Neural cell (in vitro differentiated cells): Measurements from ENCODE around the gene NUDT1. TPM values are rescaled to one million over a fixed set of nuclear protein-coding genes. Genes with fewer than 3 reads are reported as not detected.

Experiments
- H2AFZ ChIP-seq: fragments of 200-600, 300-800 bp; sonication (generic), shearing (Covaris generic); 2 replicates; pipeline ENCODE4 v1.6.0; 2014; ENCODE audit warnings: low read depth, mild to moderate bottlenecking, antibody characterized with exemption, low read length, moderate library complexity
- H3F3A ChIP-seq: fragments of 200-600 bp; shearing (Covaris generic); 2 replicates; pipeline ENCODE4 v1.6.1; 2016; ENCODE audit warnings: mild to moderate bottlenecking, moderate library complexity, mixed read lengths, antibody characterized with exemption, low read length; ENCODE audit not compliant: insufficient read depth, poor library complexity, severe bottlenecking
- H3K27ac ChIP-seq: fragments of 200-600, 300-800 bp; sonication (generic), shearing (Covaris generic); 2 replicates; pipeline ENCODE4 v1.5.1; 2014; ENCODE audit warnings: mild to moderate bottlenecking, low read length, moderate library complexity
- H3K27me3 ChIP-seq: fragments of 300-800, 200-600 bp; sonication (generic), shearing (Covaris generic); 2 replicates; pipeline ENCODE4 v1.6.0; 2014; ENCODE audit warnings: mild to moderate bottlenecking, low read depth, low read length, moderate library complexity; ENCODE audit not compliant: insufficient read depth
- H3K36me3 ChIP-seq: fragments of 300-800, 200-600 bp; sonication (generic), shearing (Covaris generic); 2 replicates; pipeline ENCODE4 v1.5.1; 2014; ENCODE audit warnings: mild to moderate bottlenecking, antibody characterized with exemption, low read length, moderate library complexity; ENCODE audit not compliant: insufficient read depth
- H3K4me2 ChIP-seq: fragments of 300-800, 200-600 bp; sonication (generic), shearing (Covaris generic); 2 replicates; pipeline ENCODE4 v1.6.0; 2014; ENCODE audit warnings: mild to moderate bottlenecking, low read length
- H3K4me3 ChIP-seq: fragments of 300-800, 200-600 bp; sonication (generic), shearing (Covaris generic); 2 replicates; pipeline ENCODE4 v1.5.1; 2014; ENCODE audit warnings: mild to moderate bottlenecking, low read length, moderate library complexity
- H3K79me2 ChIP-seq: fragments of 200-600 bp; shearing (Covaris generic); replicated peaks from 2 replicates; pipeline ENCODE4 v1.6.0; 2014; ENCODE audit warnings: mild to moderate bottlenecking, low read length, moderate library complexity; ENCODE audit not compliant: insufficient read depth
- H3K9ac ChIP-seq: fragments of 300-800, 200-600 bp; sonication (generic), shearing (Covaris generic); 2 replicates; pipeline ENCODE4 v1.6.1; 2016; ENCODE audit warnings: mild to moderate bottlenecking, low read length, mixed read lengths
- H3K9me2 ChIP-seq: fragments of 200-600 bp; shearing (Covaris generic); 2 replicates; pipeline ENCODE4 v1.6.1; 2016; ENCODE audit warnings: mild to moderate bottlenecking, low read length, mixed read lengths; ENCODE audit not compliant: insufficient read depth
- H3K9me3 ChIP-seq: fragments of 200-600, 300-800 bp; sonication (generic), shearing (Covaris generic); 2 replicates; pipeline ENCODE4 v1.6.1; 2016; ENCODE audit warnings: mild to moderate bottlenecking, mixed run types, low read length, moderate library complexity, mixed read lengths
- H4K20me1 ChIP-seq: fragments of 200-600 bp; shearing (Covaris generic); 2 replicates; pipeline ENCODE4 v1.6.1; 2016; ENCODE audit warnings: mild to moderate bottlenecking, mixed run types; ENCODE audit not compliant: insufficient read depth
- CTCF ChIP-seq: fragments of 450-650 bp; IDR thresholded peaks from 2 replicates; pipeline ENCODE4 v1.5.1; 2014; ENCODE audit warnings: antibody characterized with exemption, mild to moderate bottlenecking, moderate library complexity; ENCODE audit not compliant: poor library complexity, severe bottlenecking
- EP300 ChIP-seq: fragments of 450-650 bp; conservative IDR thresholded peaks from 2 replicates; pipeline ENCODE4 v1.6.1; 2014; ENCODE audit warnings: antibody characterized with exemption, mild to moderate bottlenecking, moderate library complexity; ENCODE audit not compliant: poor library complexity, severe bottlenecking
- EZH2 ChIP-seq: fragments of 200-600, 300-800 bp; shearing (Covaris generic), sonication (generic); IDR thresholded peaks from 2 replicates; pipeline ENCODE4 v1.6.1; 2014; ENCODE audit warnings: antibody characterized with exemption, low read length, borderline replicate concordance, mild to moderate bottlenecking; ENCODE audit not compliant: insufficient read depth, poor library complexity, severe bottlenecking
- MXI1 ChIP-seq: fragments of 450-650 bp; conservative IDR thresholded peaks from 2 replicates; pipeline ENCODE4 v1.6.1; 2014; ENCODE audit warnings: antibody characterized with exemption, mild to moderate bottlenecking; ENCODE audit not compliant: poor library complexity, severe bottlenecking
- POLR2AphosphoS5 ChIP-seq: IDR thresholded peaks from 2 replicates; pipeline ENCODE4 v1.6.1; 2012
- RAD21 ChIP-seq: fragments of 450-650 bp; conservative IDR thresholded peaks from 2 replicates; pipeline ENCODE4 v1.6.1; 2014; ENCODE audit warnings: antibody characterized with exemption, mild to moderate bottlenecking, moderate library complexity
- SMC3 ChIP-seq: fragments of 450-650 bp; conservative IDR thresholded peaks from 2 replicates; pipeline ENCODE4 v1.6.1; 2014; ENCODE audit warnings: antibody characterized with exemption, mild to moderate bottlenecking, moderate library complexity; ENCODE audit not compliant: poor library complexity
- TAF1 ChIP-seq: IDR thresholded peaks from 2 replicates; pipeline ENCODE4 v1.6.1; 2012; ENCODE audit warnings: low read depth
- polyA plus RNA-seq: library from polyadenylated mRNA; depleted of rRNA; stranded (reverse); fragments of >200 nt; gene quantifications from 2 replicates; pipeline ENCODE4 v1.2.3, GENCODE V29; 2014
- TF ChIP-seq, protein P1 (sequence below): IDR thresholded peaks from 2 replicates; pipeline ENCODE4 v1.6.1; 2012; ENCODE audit warnings: borderline replicate concordance

The NUDT1 gene
- polyA plus RNA-seq, 1 donor from 2014 or later = 67.8 TPM

DNA sequence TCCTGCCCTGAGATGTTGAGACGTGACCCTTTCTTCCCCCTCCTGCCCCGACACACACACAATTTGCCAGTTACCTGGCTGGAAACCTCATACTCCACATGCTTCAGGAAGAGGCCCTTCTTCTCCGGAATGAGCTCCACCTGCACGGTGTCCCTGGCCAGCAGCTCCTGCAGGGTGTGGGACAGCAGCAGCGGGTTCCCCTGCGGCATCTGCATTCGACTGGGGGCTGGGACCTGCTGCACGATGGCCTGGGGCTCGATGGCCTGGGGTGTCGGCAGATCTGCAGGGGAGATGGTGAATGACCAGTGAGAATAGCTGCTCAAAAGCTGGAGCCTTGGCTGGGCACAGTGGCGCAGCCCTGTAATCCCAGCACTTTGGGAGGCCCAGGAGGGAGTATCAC is 36.0 kb downstream of the NUDT1 start:
- Histone ChIP-seq H3K27ac (no peak overlapping the region), H3K4me3 (no peak overlapping the region), H3K4me2 (no peak overlapping the region), H4K20me1 (no peaks in the 10 kb centered on the region), H3K9me2 (no peaks in the 10 kb centered on the region), H3K27me3 (no peaks in the 10 kb centered on the region), H3K79me2 (no peaks in the 10 kb centered on the region), H3K9ac (no peak overlapping the region), H3F3A (no peaks in the 10 kb centered on the region), H2AFZ (no peak overlapping the region), H3K36me3 (no peaks in the 10 kb centered on the region), H3K9me3 (no peaks in the 10 kb centered on the region)
- TF ChIP-seq TAF1 (no peak), MXI1 (no peak), CTCF (no peak)

DNA sequence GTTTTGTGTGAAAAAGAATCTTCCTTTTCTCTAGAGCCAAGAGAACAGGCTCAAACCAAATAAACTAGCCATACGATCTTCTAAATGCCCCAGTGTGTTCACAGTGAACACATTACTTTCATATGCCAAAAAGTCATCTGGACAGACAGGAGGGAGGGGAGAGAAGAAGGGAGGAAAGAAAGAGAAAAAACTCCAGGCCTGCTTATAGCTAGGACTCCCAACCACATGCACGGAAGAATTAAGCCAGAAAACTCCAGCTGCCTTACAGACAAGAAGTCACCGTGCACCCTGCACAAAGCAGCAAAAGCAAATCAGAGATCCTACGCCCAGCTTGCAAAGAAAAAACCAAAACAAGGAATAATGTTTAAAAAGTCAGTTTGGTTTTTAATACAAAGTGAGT is 37.9 kb downstream of the NUDT1 start:
- Histone ChIP-seq H3K4me2 (no peak overlapping the region), H3K79me2 (no peaks in the 10 kb centered on the region), H3K9me2 (no peaks in the 10 kb centered on the region), H3K27ac (no peak overlapping the region), H3K9ac (no peak overlapping the region), H3K36me3 (no peaks in the 10 kb centered on the region), H3K9me3 (no peaks in the 10 kb centered on the region), H2AFZ (no peak overlapping the region), H3K4me3 (no peak overlapping the region), H3F3A (no peaks in the 10 kb centered on the region), H3K27me3 (no peaks in the 10 kb centered on the region), H4K20me1 (no peaks in the 10 kb centered on the region)
- no peak for TF ChIP-seq MXI1
- TF ChIP-seq POLR2AphosphoS5 = no peak
- TF ChIP-seq SMC3 = no peak
- TF ChIP-seq EZH2 = no peak
- no peak for TF ChIP-seq CTCF
- TF ChIP-seq, protein P1, sequence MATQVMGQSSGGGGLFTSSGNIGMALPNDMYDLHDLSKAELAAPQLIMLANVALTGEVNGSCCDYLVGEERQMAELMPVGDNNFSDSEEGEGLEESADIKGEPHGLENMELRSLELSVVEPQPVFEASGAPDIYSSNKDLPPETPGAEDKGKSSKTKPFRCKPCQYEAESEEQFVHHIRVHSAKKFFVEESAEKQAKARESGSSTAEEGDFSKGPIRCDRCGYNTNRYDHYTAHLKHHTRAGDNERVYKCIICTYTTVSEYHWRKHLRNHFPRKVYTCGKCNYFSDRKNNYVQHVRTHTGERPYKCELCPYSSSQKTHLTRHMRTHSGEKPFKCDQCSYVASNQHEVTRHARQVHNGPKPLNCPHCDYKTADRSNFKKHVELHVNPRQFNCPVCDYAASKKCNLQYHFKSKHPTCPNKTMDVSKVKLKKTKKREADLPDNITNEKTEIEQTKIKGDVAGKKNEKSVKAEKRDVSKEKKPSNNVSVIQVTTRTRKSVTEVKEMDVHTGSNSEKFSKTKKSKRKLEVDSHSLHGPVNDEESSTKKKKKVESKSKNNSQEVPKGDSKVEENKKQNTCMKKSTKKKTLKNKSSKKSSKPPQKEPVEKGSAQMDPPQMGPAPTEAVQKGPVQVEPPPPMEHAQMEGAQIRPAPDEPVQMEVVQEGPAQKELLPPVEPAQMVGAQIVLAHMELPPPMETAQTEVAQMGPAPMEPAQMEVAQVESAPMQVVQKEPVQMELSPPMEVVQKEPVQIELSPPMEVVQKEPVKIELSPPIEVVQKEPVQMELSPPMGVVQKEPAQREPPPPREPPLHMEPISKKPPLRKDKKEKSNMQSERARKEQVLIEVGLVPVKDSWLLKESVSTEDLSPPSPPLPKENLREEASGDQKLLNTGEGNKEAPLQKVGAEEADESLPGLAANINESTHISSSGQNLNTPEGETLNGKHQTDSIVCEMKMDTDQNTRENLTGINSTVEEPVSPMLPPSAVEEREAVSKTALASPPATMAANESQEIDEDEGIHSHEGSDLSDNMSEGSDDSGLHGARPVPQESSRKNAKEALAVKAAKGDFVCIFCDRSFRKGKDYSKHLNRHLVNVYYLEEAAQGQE = no peak
- no peak for TF ChIP-seq RAD21
- no peak for TF ChIP-seq EP300
- TF ChIP-seq TAF1 = no peak
